Lower leg skin (tissue), 3 donors: ENCODE data around the gene CAMK1G.

ENCODE experiments used
- CTCF ChIP-seq, 3 donors: fragments of 450-650 bp; IDR thresholded peaks; one replicate each; pipeline ENCODE4 v1.5.1; 2016; ENCODE audit warnings: antibody characterized with exemption in 3 of 3, mild to moderate bottlenecking in 3 of 3, moderate library complexity in 2 of 3
- POLR2A ChIP-seq, 2 donors: fragments of 450-650 bp; IDR thresholded peaks; one replicate each; pipeline ENCODE4 v1.6.1; 2016 to 2017; ENCODE audit warnings: antibody characterized with exemption in 2 of 2, mild to moderate bottlenecking in 1 of 2, moderate library complexity in 1 of 2

- no peak for TF ChIP-seq CTCF (IDR thresholded peaks at IDR 0.05)
- no peak for TF ChIP-seq POLR2A (IDR thresholded peaks at IDR 0.05)
These were observed 27.3 kb upstream of the CAMK1G start for GRCh38 chr1:209556162-209556690.
